HEK293T (cell line): ENCODE results near the gene FIGN.

Experiments
- ARNT ChIP-seq: fragments of 450-650 bp; IDR thresholded peaks from 2 replicates; pipeline ENCODE4 v1.6.1; 2017; ENCODE audit warnings: mild to moderate bottlenecking
- BHLHE40 ChIP-seq: fragments of 450-650 bp; IDR thresholded peaks from 2 replicates; pipeline ENCODE4 v1.6.1; 2016; ENCODE audit warnings: mild to moderate bottlenecking, moderate library complexity, borderline replicate concordance
- CTBP1 ChIP-seq: fragments of 450-650 bp; IDR thresholded peaks from 2 replicates; pipeline ENCODE4 v1.6.1; 2016; ENCODE audit warnings: borderline replicate concordance
- ELF4 ChIP-seq: fragments of 450-650 bp; IDR thresholded peaks from 2 replicates; pipeline ENCODE4 v1.6.1; 2017; ENCODE audit warnings: antibody characterized with exemption
- FOXA1 ChIP-seq: fragments of 450-650 bp; IDR thresholded peaks from 2 replicates; pipeline ENCODE4 v1.6.1; 2016; ENCODE audit warnings: mild to moderate bottlenecking
- FOXK2 ChIP-seq: fragments of 450-650 bp; IDR thresholded peaks from 2 replicates; pipeline ENCODE4 v1.6.1; 2016; ENCODE audit warnings: mild to moderate bottlenecking
- FOXM1 ChIP-seq: fragments of 450-650 bp; IDR thresholded peaks from 2 replicates; pipeline ENCODE4 v1.6.1; 2017; ENCODE audit warnings: mild to moderate bottlenecking, borderline replicate concordance
- SUZ12 ChIP-seq: fragments of 450-650 bp; IDR thresholded peaks from 2 replicates; pipeline ENCODE4 v1.6.1; 2016; ENCODE audit warnings: mild to moderate bottlenecking
- ZNF384 ChIP-seq: fragments of 450-650 bp; IDR thresholded peaks from 2 replicates; pipeline ENCODE4 v1.6.1; 2016
- TF ChIP-seq, protein P1 (sequence below): fragments of 450-650 bp; IDR thresholded peaks from 2 replicates; pipeline ENCODE4 v1.6.1; 2016

DNA sequence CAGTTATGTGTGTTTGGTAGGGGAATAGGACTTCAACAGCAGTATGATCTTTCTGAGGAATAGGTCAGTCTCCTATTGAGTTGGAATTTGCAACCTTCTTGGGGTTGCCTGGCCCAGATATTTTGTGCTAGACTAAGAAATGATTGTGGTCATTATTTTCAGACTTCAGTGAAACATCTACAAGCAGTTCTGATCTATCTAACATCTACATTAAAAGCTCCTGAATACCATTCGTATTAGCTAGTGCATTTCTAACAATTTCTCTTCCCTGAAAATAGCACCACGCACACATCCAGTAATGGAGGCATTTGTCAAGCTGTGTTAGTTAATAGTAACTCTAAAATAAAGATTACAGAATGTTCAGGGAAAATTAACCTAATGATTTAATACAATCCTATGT is 179.3 kb downstream of the FIGN start:
- TF ChIP-seq BHLHE40, result no peak
- no peak for TF ChIP-seq ARNT
- no peak for TF ChIP-seq SUZ12
- TF ChIP-seq FOXK2, result no peak
- no peak for TF ChIP-seq ELF4
- TF ChIP-seq FOXM1, result no peak
- TF ChIP-seq FOXA1, result no peak
- no peak for TF ChIP-seq CTBP1
- TF ChIP-seq, protein P1, sequence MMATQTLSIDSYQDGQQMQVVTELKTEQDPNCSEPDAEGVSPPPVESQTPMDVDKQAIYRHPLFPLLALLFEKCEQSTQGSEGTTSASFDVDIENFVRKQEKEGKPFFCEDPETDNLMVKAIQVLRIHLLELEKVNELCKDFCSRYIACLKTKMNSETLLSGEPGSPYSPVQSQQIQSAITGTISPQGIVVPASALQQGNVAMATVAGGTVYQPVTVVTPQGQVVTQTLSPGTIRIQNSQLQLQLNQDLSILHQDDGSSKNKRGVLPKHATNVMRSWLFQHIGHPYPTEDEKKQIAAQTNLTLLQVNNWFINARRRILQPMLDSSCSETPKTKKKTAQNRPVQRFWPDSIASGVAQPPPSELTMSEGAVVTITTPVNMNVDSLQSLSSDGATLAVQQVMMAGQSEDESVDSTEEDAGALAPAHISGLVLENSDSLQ, result no peak
- TF ChIP-seq ZNF384, result no peak
